Measurements from ENCODE around the gene KRTAP19-1. TPM values are rescaled to one million over a fixed set of nuclear protein-coding genes. Genes with fewer than 3 reads are reported as not detected.
"Not testable (repeated sequence)": the region's sequence is repeated elsewhere in the genome, so short reads cannot be mapped to it uniquely, and the experiment has no call there.

Gene KRTAP19-1
- total and polyA plus RNA-seq, 2 of the 8 experiments (the other 6 are each of a cell fraction or from before 2014, with no cell fraction given): not detected

DNA sequence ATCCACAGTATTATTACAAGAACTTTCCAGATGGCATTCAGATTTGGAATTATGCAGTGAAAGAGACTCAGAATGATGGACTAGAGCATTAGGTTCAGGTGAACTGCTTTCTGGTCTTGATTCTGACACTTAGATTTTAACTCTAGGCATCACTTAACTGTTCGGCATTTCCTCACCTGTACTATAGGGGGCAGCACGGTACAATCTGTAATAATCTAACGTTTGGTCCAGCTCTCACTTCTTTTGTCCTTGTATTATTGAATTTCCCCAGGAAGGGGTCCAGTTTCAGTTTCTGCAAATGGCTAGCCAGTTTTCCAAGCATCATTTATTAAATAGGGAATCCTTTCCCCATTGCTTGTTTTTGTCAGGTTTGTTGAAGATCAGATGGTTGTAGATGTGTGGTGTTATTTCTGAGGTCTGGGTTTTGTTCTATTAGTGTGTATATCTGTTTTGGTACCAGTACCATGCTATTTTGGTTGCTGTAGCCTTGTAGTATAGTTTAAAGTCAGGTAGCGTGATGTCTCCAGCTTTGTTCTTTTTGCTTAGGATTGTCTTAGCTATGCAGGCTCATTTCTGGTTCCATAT is 25.5 kb upstream of the KRTAP19-1 start:
- H2AK5ac ChIP-seq (ENCODE audit: low read depth, low read length); H3K9me3 ChIP-seq (ENCODE audit: insufficient read depth in 2 of 2, low read depth in 1 of 2, low read length in 1 of 2); H4K8ac ChIP-seq (ENCODE audit: extremely low read depth, insufficient read depth, low read length); H2BK5ac ChIP-seq (ENCODE audit: low read depth, low read length); H3K79me2 ChIP-seq (ENCODE audit: control insufficient read depth in 1 of 2, insufficient read depth in 2 of 2, low read length in 2 of 2); H3K4me2 ChIP-seq (ENCODE audit: insufficient read depth in 1 of 2, low read depth in 2 of 2, low read length in 2 of 2); H4K91ac ChIP-seq (replicated peaks; ENCODE audit: insufficient read length, low read length); H2AFZ ChIP-seq (ENCODE audit: low read length); H2BK15ac ChIP-seq (ENCODE audit: low read length); FAIRE-seq; H2BK20ac ChIP-seq (ENCODE audit: low read length); POLR2A ChIA-PET (ENCODE audit: partially characterized antibody); H2BK12ac ChIP-seq (ENCODE audit: low read depth, low read length); H2BK120ac ChIP-seq (replicated peaks; ENCODE audit: low read depth, low read length); H3K4ac ChIP-seq (replicated peaks; ENCODE audit: insufficient read length, low read depth, low read length); H3K23me2 ChIP-seq (ENCODE audit: low read depth, low read length); H4K5ac ChIP-seq (ENCODE audit: insufficient read length, low read depth, low read length); H3K18ac ChIP-seq (ENCODE audit: extremely low read depth, low read length); H3K4me3 ChIP-seq (ENCODE audit: extremely low read depth in 1 of 4, insufficient read depth in 2 of 4, low read depth in 3 of 4, low read length in 4 of 4); H3K79me1 ChIP-seq (ENCODE audit: low read depth, low read length); H3K14ac ChIP-seq (ENCODE audit: insufficient read length); H3K27me3 ChIP-seq (replicated peaks in 1 of 4; ENCODE audit: control insufficient read depth in 3 of 4, extremely low read depth in 1 of 4, insufficient read depth in 3 of 4, low read length in 3 of 4); H3K9ac ChIP-seq (replicated peaks in 1 of 4; ENCODE audit: extremely low read depth in 1 of 4, low read depth in 3 of 4, low read length in 3 of 4); H4K20me1 ChIP-seq (replicated peaks in 1 of 2; ENCODE audit: control insufficient read depth in 1 of 2, insufficient read depth in 2 of 2, low read length in 2 of 2); H3K36me3 ChIP-seq (ENCODE audit: control insufficient read depth in 2 of 4, insufficient read depth in 4 of 4, low read length in 3 of 4); H3K4me1 ChIP-seq (replicated peaks in 1 of 4; ENCODE audit: control insufficient read depth in 3 of 4, insufficient read depth in 4 of 4, low read length in 3 of 4); H3K23ac ChIP-seq (ENCODE audit: insufficient read length); H3K27ac ChIP-seq (ENCODE audit: low read depth, low read length); H3K56ac ChIP-seq (replicated peaks; ENCODE audit: insufficient read length, low read depth, low read length): not testable (repeated sequence)
- TF ChIP-seq, protein P1, sequence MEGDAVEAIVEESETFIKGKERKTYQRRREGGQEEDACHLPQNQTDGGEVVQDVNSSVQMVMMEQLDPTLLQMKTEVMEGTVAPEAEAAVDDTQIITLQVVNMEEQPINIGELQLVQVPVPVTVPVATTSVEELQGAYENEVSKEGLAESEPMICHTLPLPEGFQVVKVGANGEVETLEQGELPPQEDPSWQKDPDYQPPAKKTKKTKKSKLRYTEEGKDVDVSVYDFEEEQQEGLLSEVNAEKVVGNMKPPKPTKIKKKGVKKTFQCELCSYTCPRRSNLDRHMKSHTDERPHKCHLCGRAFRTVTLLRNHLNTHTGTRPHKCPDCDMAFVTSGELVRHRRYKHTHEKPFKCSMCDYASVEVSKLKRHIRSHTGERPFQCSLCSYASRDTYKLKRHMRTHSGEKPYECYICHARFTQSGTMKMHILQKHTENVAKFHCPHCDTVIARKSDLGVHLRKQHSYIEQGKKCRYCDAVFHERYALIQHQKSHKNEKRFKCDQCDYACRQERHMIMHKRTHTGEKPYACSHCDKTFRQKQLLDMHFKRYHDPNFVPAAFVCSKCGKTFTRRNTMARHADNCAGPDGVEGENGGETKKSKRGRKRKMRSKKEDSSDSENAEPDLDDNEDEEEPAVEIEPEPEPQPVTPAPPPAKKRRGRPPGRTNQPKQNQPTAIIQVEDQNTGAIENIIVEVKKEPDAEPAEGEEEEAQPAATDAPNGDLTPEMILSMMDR (IDR thresholded peaks at IDR 0.05; ENCODE audit: control extremely low read depth in 1 of 3, insufficient read depth in 1 of 3, low read depth in 1 of 3, low read length in 3 of 3): peak in 2 of 3 experiments; percentile 61 to 75; a peak in 3 of 4 replicates
- peak; percentile 72 to 77 for TF ChIP-seq RAD21 (IDR thresholded peaks at IDR 0.05 in 1 of 2, conservative IDR thresholded peaks at IDR 0.05 in 1 of 2; ENCODE audit: low read depth in 2 of 2, low read length in 2 of 2)
- WGBS, 2 experiments (ENCODE audit: extremely low coverage in 1 of 2, insufficient coverage in 1 of 2, insufficient read length in 1 of 2, insufficient replicate concordance in 2 of 2, low coverage in 1 of 2, low lambda C conversion rate in 2 of 2, missing lambda C conversion rate in 1 of 2): 30% methylated on average over 4 of the region's 4 CpGs; no CpG with 5 or more reads in 1 of the 2 experiments
- DNase-seq (ENCODE audit: low read depth in 1 of 2, low spot score in 2 of 2): peak in 1 of 2 experiments; percentile 50
- CTCF ChIA-PET (ENCODE audit: partially characterized antibody): interaction anchor here (0.5 to 3.8 kb wide), 34 partner anchors 8 to 1053 kb away, joined by 3 to 21 read pairs (median 3); partner anchors contain the start of genes KRTAP19-1, KRTAP19-3, KRTAP19-4 and KRTAP6-2
